HG03175 (cell line): ENCODE measurements around the gene RPL26.

Experiments
- ATAC-seq: cut with Tn5 transposase; IDR thresholded peaks from one replicate; pipeline ENCODE4 v1.9.1; 2021; ENCODE audit warnings: mild to moderate bottlenecking, moderate library complexity; ENCODE audit not compliant: unreplicated experiment

The RPL26 gene

GRCh38 chr17:8332128-8332527 lies 50.9 kb downstream of the RPL26 start:
- ATAC-seq: no peak
